HepG2 (cell line): ENCODE measurements around the gene AKAP7. TPM values are rescaled to one million over a fixed set of nuclear protein-coding genes. Genes with fewer than 3 reads are reported as not detected.

Experiments
- ATM ChIP-seq: fragments of 450-650 bp; IDR thresholded peaks from 2 replicates; pipeline ENCODE4 v1.7.1; 2017; ENCODE audit warnings: mild to moderate bottlenecking, borderline replicate concordance
- SIN3A ChIP-seq: IDR thresholded peaks from 2 replicates; pipeline ENCODE4 v1.6.1; 2011; ENCODE audit warnings: low read depth, mild to moderate bottlenecking, control low read depth, low read length, borderline replicate concordance
- ZFP41 ChIP-seq: sonication (generic); formaldehyde crosslinking; IDR thresholded peaks from 2 replicates; pipeline ENCODE4 v1.4.0; 2020; ENCODE audit warnings: mild to moderate bottlenecking, missing genetic modification reagents, borderline replicate concordance
- ZMYM4 ChIP-seq: sonication (generic); formaldehyde crosslinking; IDR thresholded peaks from 2 replicates; pipeline ENCODE4 v1.8.1; 2023; ENCODE audit warnings: mild to moderate bottlenecking, missing genetic modification reagents
- ZNF253 ChIP-seq: sonication (generic); formaldehyde crosslinking; IDR thresholded peaks from 2 replicates; pipeline ENCODE4 v1.8.0; 2022; ENCODE audit warnings: mild to moderate bottlenecking, missing genetic modification reagents, borderline replicate concordance
- polyA plus RNA-seq, 8 experiments: library from polyadenylated mRNA; depleted of rRNA in 3 of 8; stranded (reverse) in 7 of 8; unstranded in 1 of 8; fragments of >200 nt; fragmentation: Illumina TruSeq in 4 of 8; extraction: Trizol in 4 of 8; gene quantifications; 2 replicates each; pipeline versions ENCODE4 v1.2.1 to v1.2.3, GENCODE V29; 2011 to 2016; ENCODE audit warnings: low read depth in 4 of 8, missing spikeins in 1 of 8, mixed read lengths in 1 of 8; ENCODE audit not compliant: insufficient read depth in 1 of 8
- total RNA-seq, 5 experiments: library from RNA; depleted of rRNA; stranded (reverse); fragments of >200 nt; fragmentation: Illumina TruSeq; extraction: Trizol; gene quantifications; 2 replicates each; pipeline ENCODE4 v1.2.3, GENCODE V29; 2016; ENCODE audit warnings: low read depth in 1 of 5
- TF ChIP-seq, protein P1 (sequence below): sonication (generic); formaldehyde crosslinking; IDR thresholded peaks from 2 replicates; pipeline ENCODE4 v1.5.0; 2020; ENCODE audit warnings: mild to moderate bottlenecking, missing genetic modification reagents, borderline replicate concordance
- TF ChIP-seq, protein P2 (sequence below): sonication (generic); formaldehyde crosslinking; IDR thresholded peaks from 2 replicates; pipeline ENCODE4 v1.8.1; 2023; ENCODE audit warnings: mild to moderate bottlenecking, missing genetic modification reagents
- TF ChIP-seq, protein P3 (sequence below), 2 experiments: fragments of 450-650 bp in 1 of 2; sonication (generic) in 1 of 2; formaldehyde crosslinking in 1 of 2; IDR thresholded peaks; 2 replicates each; pipeline versions ENCODE4 v1.6.1 to v1.8.0; 2016 to 2022; ENCODE audit warnings: antibody characterized with exemption in 1 of 2, mild to moderate bottlenecking in 1 of 2, missing genetic modification reagents in 1 of 2

The AKAP7 gene
- total and polyA plus RNA-seq, 2 of the 13 experiments (the other 11 are each of a cell fraction or from before 2014, with no cell fraction given) = 3.6 to 11.7 TPM

DNA sequence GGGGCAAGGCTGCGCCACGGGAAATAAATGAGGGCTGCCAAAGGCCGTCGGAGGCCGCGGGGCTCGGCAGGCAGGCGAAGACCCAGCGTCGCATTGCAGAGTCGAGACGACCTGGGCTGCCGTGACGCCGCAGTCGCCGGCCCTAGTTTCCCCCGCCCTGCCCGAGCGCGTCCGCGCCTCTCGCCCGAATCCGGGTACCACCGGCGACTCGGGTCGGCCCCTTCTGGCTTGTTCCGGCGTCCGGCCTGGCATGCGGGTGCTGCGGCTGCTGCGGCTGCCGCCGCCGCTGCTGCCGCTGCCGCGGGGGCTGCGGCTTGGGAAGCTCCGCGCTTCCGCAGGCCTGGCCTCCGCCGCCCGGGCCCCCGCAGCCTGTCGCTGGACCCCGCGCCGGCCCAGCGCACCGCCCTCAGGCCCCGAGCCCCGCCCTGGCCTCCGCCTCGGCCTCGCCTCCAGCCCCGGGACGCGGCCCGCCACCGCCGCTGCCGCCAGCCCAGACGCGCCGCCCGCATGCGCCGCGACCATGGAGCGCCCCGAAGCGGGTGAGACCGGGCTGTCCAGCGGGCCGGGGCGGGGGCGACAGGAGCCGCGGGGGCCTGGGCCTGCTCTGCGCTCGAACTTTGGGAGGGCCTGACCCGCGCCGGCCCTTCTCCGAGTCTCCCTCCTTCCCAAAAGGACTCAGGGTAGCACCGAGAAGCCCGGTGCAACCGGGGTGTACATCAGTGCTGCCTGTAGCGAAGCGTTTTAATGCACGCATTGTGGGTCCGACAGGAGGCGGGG, at the start of gene AKAP7 (continued):
- TF ChIP-seq, protein P1, sequence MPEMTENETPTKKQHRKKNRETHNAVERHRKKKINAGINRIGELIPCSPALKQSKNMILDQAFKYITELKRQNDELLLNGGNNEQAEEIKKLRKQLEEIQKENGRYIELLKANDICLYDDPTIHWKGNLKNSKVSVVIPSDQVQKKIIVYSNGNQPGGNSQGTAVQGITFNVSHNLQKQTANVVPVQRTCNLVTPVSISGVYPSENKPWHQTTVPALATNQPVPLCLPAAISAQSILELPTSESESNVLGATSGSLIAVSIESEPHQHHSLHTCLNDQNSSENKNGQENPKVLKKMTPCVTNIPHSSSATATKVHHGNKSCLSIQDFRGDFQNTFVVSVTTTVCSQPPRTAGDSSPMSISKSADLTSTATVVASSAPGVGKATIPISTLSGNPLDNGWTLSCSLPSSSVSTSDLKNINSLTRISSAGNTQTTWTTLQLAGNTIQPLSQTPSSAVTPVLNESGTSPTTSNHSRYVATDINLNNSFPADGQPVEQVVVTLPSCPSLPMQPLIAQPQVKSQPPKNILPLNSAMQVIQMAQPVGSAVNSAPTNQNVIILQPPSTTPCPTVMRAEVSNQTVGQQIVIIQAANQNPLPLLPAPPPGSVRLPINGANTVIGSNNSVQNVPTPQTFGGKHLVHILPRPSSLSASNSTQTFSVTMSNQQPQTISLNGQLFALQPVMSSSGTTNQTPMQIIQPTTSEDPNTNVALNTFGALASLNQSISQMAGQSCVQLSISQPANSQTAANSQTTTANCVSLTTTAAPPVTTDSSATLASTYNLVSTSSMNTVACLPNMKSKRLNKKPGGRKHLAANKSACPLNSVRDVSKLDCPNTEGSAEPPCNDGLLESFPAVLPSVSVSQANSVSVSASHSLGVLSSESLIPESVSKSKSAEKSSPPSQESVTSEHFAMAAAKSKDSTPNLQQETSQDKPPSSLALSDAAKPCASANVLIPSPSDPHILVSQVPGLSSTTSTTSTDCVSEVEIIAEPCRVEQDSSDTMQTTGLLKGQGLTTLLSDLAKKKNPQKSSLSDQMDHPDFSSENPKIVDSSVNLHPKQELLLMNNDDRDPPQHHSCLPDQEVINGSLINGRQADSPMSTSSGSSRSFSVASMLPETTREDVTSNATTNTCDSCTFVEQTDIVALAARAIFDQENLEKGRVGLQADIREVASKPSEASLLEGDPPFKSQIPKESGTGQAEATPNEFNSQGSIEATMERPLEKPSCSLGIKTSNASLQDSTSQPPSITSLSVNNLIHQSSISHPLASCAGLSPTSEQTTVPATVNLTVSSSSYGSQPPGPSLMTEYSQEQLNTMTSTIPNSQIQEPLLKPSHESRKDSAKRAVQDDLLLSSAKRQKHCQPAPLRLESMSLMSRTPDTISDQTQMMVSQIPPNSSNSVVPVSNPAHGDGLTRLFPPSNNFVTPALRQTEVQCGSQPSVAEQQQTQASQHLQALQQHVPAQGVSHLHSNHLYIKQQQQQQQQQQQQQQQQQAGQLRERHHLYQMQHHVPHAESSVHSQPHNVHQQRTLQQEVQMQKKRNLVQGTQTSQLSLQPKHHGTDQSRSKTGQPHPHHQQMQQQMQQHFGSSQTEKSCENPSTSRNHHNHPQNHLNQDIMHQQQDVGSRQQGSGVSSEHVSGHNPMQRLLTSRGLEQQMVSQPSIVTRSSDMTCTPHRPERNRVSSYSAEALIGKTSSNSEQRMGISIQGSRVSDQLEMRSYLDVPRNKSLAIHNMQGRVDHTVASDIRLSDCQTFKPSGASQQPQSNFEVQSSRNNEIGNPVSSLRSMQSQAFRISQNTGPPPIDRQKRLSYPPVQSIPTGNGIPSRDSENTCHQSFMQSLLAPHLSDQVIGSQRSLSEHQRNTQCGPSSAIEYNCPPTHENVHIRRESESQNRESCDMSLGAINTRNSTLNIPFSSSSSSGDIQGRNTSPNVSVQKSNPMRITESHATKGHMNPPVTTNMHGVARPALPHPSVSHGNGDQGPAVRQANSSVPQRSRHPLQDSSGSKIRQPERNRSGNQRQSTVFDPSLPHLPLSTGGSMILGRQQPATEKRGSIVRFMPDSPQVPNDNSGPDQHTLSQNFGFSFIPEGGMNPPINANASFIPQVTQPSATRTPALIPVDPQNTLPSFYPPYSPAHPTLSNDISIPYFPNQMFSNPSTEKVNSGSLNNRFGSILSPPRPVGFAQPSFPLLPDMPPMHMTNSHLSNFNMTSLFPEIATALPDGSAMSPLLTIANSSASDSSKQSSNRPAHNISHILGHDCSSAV (CRISPR knock-in tag) = no peak
- TF ChIP-seq, protein P2, sequence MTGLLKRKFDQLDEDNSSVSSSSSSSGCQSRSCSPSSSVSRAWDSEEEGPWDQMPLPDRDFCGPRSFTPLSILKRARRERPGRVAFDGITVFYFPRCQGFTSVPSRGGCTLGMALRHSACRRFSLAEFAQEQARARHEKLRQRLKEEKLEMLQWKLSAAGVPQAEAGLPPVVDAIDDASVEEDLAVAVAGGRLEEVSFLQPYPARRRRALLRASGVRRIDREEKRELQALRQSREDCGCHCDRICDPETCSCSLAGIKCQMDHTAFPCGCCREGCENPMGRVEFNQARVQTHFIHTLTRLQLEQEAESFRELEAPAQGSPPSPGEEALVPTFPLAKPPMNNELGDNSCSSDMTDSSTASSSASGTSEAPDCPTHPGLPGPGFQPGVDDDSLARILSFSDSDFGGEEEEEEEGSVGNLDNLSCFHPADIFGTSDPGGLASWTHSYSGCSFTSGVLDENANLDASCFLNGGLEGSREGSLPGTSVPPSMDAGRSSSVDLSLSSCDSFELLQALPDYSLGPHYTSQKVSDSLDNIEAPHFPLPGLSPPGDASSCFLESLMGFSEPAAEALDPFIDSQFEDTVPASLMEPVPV (CRISPR knock-in tag) = no peak; the same call in 1 of the 2 replicates
- TF ChIP-seq, protein P3, sequence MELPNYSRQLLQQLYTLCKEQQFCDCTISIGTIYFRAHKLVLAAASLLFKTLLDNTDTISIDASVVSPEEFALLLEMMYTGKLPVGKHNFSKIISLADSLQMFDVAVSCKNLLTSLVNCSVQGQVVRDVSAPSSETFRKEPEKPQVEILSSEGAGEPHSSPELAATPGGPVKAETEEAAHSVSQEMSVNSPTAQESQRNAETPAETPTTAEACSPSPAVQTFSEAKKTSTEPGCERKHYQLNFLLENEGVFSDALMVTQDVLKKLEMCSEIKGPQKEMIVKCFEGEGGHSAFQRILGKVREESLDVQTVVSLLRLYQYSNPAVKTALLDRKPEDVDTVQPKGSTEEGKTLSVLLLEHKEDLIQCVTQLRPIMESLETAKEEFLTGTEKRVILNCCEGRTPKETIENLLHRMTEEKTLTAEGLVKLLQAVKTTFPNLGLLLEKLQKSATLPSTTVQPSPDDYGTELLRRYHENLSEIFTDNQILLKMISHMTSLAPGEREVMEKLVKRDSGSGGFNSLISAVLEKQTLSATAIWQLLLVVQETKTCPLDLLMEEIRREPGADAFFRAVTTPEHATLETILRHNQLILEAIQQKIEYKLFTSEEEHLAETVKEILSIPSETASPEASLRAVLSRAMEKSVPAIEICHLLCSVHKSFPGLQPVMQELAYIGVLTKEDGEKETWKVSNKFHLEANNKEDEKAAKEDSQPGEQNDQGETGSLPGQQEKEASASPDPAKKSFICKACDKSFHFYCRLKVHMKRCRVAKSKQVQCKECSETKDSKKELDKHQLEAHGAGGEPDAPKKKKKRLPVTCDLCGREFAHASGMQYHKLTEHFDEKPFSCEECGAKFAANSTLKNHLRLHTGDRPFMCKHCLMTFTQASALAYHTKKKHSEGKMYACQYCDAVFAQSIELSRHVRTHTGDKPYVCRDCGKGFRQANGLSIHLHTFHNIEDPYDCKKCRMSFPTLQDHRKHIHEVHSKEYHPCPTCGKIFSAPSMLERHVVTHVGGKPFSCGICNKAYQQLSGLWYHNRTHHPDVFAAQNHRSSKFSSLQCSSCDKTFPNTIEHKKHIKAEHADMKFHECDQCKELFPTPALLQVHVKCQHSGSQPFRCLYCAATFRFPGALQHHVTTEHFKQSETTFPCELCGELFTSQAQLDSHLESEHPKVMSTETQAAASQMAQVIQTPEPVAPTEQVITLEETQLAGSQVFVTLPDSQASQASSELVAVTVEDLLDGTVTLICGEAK (IDR thresholded peaks at IDR 0.05) = no peak
- TF ChIP-seq, protein P3 (CRISPR knock-in tag; IDR thresholded peaks at IDR 0.05) = peak; percentile 71
- 0 out of 2 replicates have a peak, but pooled peaks have one; percentile 42 for TF ChIP-seq SIN3A
- no peak for TF ChIP-seq ZNF253 (CRISPR knock-in tag)
- TF ChIP-seq ZMYM4 (CRISPR knock-in tag) = no peak; the same call in 1 of the 2 replicates
- no peak for TF ChIP-seq ATM
- no peak for TF ChIP-seq ZFP41 (CRISPR knock-in tag)
